Endometrial microvascular endothelial cells (primary cell): ENCODE results near the gene PAM. TPM values are rescaled to one million over a fixed set of nuclear protein-coding genes. Genes with fewer than 3 reads are reported as not detected.

ENCODE experiments used
- in situ Hi-C: cut with HindIII; loops from 2 replicates; pipeline ENCODE4 v1.10.0; 2017; ENCODE audit warnings: low sequenced_read_pairs, low pct_unique_long_range_greater_than_20kb; ENCODE audit errors: inconsistent ontology term
- total RNA-seq: library from RNA; depleted of rRNA; stranded (reverse); fragments of >200 nt; gene quantifications from one replicate; pipeline ENCODE4 v1.2.3, GENCODE V29; 2015; ENCODE audit errors: inconsistent ontology term

The PAM gene
- total RNA-seq, 1 donor from 2014 or later, result 168 TPM

- in situ Hi-C loops, result no loop called here
These were observed 43.9 kb downstream of the PAM start for GRCh38 chr5:102799017-102799416.

- in situ Hi-C loops, result no loop called here
These were observed 45.3 kb downstream of the PAM start for GRCh38 chr5:102800427-102800826.

- in situ Hi-C loops, result no loop called here
These were observed 46.3 kb downstream of the PAM start for GRCh38 chr5:102801371-102801770.

GRCh38 chr5:102802708-102803458, 47.8 kb downstream of the PAM start:
- in situ Hi-C loops, result no loop called here

- in situ Hi-C loops, result no loop called here
These were observed 52.9 kb downstream of the PAM start for GRCh38 chr5:102807878-102808502.

GRCh38 chr5:102809033-102809432, 53.9 kb downstream of the PAM start:
- in situ Hi-C loops, result no loop called here

GRCh38 chr5:102811972-102812371, 56.9 kb downstream of the PAM start:
- in situ Hi-C loops, result no loop called here

GRCh38 chr5:102813740-102814139, 58.6 kb downstream of the PAM start:
- in situ Hi-C loops, result no loop called here

- in situ Hi-C loops, result no loop called here
These were observed 60.0 kb downstream of the PAM start for GRCh38 chr5:102815084-102815483.

- in situ Hi-C loops, result no loop called here
These were observed 60.6 kb downstream of the PAM start for GRCh38 chr5:102815540-102816332.

- in situ Hi-C loops, result no loop called here
These were observed 63.2 kb downstream of the PAM start for GRCh38 chr5:102818345-102818744.

GRCh38 chr5:102818934-102819333, 63.8 kb downstream of the PAM start:
- in situ Hi-C loops, result no loop called here

- in situ Hi-C loops, result no loop called here
These were observed 64.5 kb downstream of the PAM start for GRCh38 chr5:102819634-102820033.

GRCh38 chr5:102823441-102823874, 68.4 kb downstream of the PAM start:
- in situ Hi-C loops, result no loop called here

- in situ Hi-C loops, result no loop called here
These were observed 71.5 kb downstream of the PAM start for GRCh38 chr5:102826629-102827028.

- in situ Hi-C loops, result no loop called here
These were observed 75.1 kb downstream of the PAM start for GRCh38 chr5:102830241-102830640.

- in situ Hi-C loops, result no loop called here
These were observed 77.3 kb downstream of the PAM start for GRCh38 chr5:102832445-102832844.

GRCh38 chr5:102833146-102833545, 78.0 kb downstream of the PAM start:
- in situ Hi-C loops, result no loop called here

GRCh38 chr5:102834438-102834964, 79.4 kb downstream of the PAM start:
- in situ Hi-C loops, result no loop called here

- in situ Hi-C loops, result no loop called here
These were observed 80.6 kb downstream of the PAM start for GRCh38 chr5:102835717-102836116.
